Fibroblast of skin of right biceps (primary cell): ENCODE data around the gene SLC37A1.
"Not testable (repeated sequence)": the region's sequence is repeated elsewhere in the genome, so short reads cannot be mapped to it uniquely, and the experiment has no call there.

Experiments used
- DNase-seq: peaks from one replicate; pipeline ENCODE4 v3.0.0-alpha.2; 2013

The SLC37A1 gene

DNA sequence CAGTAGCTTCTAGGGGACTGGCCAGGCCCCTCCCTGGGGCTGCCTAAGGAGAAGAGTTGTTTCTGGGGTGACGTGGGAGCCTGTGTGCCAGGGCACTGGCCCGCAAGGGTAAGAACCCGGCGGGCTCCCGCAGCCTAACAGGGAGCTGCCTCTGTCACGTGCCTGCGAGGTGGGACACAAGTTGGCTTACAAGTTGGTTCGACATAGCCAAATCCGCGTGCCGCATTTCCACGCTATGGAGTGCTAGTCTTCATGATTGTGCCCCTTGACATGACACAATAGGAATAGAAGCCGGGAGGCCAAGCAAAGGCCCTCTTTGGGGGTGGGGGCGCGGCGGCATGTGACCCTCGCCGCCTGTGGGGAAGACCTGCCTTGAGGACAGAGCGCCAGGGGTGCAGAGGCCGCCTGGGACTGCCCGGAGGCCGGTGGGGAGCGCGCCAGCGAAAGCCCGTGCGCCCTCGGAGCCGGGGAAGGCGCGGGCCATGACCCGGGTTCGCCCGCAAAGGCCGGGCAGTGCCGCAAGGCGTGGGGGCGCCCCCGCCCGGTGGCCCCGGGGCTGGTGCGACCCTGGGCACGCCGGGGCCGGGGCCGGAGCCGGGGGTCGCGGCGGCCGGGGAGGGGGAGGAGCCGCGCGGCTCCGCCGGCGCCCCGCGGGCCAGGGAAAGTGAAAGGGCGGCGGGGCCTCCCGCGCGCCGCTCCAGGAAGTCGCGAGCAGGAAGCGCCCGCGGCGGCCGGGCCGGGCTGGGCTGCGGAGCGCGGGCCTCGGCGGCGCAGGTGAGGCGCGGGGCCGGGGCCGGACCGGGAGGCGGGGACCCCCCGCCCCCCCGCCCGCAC is at the start of gene SLC37A1:
Gene SLC37A1 (plus strand): TSS at position 702 of the 834 bp plus-strand sequence. CDS start 4,603 bp downstream, outside the sequence.
- DNase-seq: no peak

DNA sequence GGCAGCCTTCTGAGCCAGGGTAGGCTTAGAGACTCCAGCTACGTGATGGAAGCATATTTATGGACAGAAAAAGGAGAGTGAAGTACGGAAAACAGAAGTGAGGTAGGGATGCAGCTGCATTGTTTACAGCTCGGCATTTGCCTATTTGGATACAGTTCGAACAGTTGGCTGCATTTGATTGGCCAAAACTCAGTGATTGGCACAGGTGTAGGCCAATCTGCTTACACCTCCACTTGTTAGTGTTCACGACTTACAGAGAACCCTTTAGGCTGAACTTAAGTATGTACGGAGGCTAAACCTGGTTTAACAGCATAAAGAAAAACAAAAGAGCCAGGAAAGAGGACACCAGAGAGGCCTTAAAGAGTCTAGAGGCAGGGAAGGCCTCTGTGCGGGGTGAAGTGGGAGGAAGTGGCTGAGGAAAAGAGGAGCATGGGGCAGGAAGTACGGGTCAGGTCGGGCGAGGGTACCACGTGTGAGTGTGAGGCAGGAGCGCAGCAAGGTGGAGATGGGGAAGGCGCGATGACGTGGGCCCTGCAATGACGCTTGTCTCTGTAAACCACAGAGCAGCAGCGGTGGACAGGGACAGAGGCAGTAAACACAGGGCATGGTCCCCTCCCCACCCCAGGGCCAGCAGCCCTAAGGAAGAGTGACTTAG is 49.7 kb upstream of the SLC37A1 start:
- peak; percentile 53 for DNase-seq

DNA sequence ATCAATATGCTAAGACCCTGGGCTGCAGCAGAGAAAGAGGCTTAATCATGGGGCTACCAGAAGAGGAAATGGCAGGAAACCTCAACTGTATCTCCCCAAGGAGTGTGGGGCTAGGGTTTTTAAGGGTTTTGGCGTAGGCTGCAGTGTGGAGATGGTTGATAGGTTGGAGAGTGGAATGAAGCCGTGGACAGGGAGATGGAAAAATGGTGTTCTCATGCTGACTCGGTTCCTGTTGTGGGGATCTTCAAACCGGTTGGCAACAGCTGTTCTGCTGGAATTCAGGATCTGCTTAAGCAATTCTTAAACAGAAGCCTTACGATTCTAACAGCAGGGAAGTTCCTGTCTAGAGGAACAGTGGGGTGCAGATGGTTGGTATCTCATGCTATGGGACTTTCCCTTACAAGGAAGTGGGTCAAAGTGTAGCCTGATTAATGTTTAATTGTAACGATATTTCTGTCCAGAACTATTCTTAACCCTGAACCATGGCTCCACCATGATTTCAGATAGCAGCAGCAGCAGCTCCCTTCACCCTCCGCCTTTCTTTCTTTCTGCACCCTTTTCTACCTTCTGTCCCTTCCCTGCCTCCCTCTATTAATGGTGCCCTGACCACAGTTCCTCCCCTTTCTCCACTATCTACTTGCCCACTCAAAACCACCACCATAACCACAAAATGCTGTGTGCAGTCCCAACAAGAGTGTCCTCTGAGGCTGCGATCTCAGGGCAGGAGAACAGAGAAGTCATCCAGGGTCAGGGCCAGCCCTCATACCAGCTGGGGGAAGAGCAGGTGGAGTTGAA is 48.4 kb upstream of the SLC37A1 start:
- no peak for DNase-seq

DNA sequence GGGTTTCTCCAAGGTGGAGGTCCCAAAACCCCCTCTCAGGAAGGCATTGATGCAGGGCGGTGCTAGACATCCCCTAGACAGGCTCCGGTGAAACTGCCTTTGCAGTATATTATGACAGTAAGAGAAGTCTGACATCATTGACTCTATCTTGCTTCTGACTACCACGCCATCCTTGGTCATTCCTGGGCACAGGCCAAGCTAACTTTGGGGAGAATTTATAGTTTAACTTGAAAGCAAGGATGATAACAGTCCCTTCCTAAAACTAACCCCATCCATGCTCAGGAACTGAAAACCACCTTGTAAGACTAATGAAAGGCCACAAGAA is 47.9 kb upstream of the SLC37A1 start:
- no peak for DNase-seq

DNA sequence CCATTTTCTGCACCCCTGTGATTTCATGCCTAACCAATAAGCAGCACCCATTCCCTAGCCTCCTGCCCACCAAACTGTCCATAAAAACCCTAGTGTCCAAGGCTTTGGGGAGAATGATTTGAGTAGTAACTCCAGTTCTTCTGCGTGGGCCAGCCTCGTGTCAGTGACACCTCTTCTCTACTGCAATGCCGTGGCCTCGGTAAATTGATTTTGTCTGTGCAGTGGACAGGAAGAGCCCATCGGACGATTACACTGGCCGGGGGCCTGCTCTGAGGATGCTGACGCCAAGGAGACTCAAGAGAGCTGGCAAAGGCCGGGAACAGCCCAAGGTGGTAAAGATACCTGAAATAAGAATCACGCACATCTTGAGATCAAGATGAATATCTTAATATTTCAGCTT is 47.0 kb upstream of the SLC37A1 start:
- no peak for DNase-seq

DNA sequence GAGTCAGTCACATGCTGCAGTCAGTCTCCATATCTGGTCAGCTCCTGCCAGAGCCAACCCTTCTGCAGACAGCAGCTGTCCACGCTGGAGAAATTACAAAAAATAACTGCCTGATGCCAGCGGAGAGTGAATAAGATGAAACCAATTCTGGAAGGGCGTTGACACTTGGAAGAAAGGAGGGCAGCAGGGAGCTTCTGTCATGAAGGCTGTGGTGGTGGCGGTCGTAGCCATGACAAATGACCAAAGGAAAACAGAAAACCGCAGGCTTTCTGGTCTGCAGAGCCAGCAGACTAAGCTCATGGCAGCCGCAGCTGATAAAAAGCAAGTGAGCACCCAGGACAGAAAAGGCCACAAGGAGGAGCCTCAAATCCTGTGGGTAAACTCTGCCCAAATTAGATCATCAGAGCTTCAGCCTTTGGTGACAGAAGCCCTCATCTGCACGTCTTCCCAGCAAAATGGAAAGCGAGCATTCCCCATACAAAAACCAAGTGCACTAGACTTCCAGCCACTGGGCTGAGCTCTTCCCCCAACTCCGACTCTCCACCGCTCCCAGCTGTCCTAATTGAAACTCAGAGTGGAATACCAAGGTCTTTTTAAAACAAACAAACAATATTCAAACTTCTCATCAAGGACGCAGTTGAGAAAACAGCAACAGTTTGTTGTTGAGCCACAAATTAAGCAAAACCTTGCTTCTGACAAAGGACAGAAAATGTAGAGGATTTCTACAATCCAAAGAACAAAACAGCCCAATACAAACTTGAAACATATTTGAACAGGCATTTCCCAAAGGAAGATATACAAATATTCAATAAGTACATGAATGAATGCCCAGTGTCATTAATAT is 46.3 kb upstream of the SLC37A1 start:
- peak; percentile 2 for DNase-seq

DNA sequence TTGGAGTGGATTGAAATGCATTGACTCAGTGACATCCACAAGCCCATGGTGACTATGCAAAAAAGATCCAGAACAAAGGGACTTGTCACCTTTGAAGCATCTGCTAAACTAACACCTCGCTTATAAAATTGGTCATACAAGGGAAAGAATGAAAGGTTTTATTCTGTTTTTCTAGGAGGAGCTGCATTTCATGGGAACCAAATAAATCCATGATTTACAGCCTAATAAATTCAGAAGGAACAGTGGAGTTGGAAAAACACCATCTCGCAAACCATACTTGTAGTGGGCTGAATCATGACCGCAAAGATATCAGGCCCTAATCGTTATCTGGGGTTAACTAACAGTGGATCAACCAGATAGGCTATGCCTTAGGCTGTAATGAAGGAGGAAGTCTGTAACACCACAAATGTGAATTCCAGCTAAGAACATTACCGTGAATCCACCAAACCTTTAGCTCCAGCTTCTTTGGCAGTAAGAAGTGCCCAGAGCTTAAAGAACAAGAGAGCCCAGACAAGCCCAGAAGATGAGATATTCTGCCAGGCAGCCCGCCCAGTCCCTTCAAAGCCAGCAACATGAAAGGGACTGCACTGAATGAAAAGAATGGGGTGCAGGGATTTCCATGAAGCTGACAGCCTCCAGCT is 45.0 kb upstream of the SLC37A1 start:
- DNase-seq: no peak

DNA sequence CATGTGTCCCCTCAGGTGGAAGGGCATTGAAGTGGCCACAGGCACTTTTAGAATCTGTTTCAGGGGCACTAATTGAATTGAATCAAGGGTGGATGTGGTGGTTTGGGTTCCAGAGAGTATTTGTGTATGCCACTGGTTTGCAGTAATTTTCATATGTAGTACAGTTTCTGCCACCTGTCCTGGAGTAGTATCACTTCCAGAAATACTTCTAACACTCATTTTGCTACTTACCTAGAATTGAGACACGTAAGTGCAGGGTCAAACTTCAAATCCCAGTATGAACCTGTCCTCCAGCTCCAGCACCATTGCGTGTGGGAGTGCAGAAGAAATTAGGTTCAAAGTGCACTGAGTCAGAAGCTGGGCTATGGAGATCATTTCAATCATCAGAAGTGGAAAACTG is 44.4 kb upstream of the SLC37A1 start:
- DNase-seq: no peak

DNA sequence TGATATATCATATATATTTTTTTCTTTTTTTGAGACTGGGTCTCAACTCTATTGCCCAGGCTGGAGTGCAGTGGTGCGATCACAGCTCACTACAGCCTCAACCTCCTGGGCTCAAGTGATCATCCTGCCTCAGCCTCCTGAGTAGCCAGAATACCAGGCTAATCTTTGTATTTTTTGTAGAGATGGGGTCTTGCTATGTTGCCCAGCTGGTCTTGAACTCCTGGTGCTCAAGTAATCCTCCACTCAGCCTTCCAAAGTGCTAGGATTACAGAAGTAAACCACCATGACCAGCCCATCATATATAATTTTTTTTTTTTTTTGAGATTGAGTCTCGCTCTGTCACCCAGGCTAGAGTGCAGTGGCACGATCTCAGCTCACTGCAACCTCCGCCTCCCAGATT is 43.9 kb upstream of the SLC37A1 start:
- DNase-seq: not testable (repeated sequence)

DNA sequence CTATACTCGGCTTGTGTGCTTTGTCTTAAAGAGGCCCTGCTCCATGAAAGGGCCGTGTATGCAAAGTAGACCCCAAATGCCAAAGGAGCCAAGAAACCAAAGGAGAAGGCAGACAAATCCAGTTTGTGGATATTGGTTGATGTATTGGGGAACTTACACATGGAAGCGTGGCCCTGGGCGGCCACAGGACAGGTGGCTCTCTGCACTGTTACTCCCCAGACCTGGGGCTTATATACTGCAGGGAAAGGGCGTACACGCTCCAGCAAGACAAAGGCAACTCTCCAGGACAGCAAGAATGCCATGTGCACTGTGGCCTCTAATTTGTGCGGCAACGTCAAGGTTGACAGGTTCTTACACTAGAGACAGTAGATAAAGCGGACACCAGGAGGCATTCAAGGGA is 42.4 kb upstream of the SLC37A1 start:
- DNase-seq: no peak

DNA sequence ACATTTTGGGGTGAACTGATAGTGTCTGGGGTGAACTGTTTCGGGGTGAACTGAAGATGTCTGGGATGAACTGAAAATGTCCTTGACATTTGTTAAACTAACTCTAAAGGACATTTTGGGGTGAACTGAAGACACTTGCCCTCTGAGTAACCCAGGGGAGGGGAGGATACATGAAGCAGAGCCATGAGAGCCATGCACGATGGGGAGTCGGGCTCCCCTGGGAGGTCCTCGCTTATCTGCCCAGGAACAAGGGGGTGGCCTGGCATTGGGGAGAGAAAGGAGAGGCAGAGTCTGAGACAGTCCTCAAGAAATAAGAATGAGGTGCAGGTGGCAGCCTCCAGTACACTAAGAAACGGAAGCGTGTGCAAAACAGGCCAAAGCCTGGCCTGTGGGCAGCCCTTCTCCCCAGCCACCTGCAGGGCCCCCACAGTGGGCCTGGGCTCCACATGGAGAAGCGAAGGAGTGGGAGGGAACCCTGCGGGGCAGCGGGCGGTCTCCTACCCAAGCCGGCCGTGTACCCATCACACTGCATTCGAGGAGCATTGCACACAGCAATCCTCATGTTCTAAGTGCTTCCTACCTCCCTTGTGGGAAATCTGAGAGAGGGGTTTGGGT is 41.8 kb upstream of the SLC37A1 start:
- DNase-seq: no peak

DNA sequence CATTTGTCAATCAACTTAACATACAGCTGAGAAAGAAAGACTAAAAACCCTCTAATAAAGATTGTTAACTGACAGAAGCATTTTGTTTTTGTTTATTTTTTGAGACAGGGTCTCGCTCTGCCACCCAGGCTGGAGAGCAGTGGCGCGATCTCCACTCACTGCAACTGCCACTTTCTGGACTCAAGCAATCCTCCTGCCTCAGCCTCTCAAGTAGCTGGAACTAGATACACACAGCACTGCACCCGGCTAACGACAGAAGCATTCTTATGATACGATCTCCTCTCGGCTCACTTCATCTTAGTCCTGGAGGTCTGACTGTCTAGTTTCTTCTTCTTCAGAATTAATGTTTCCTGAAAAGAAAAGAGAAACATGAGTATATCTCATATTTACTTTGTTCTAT is 41.1 kb upstream of the SLC37A1 start:
- DNase-seq: no peak

DNA sequence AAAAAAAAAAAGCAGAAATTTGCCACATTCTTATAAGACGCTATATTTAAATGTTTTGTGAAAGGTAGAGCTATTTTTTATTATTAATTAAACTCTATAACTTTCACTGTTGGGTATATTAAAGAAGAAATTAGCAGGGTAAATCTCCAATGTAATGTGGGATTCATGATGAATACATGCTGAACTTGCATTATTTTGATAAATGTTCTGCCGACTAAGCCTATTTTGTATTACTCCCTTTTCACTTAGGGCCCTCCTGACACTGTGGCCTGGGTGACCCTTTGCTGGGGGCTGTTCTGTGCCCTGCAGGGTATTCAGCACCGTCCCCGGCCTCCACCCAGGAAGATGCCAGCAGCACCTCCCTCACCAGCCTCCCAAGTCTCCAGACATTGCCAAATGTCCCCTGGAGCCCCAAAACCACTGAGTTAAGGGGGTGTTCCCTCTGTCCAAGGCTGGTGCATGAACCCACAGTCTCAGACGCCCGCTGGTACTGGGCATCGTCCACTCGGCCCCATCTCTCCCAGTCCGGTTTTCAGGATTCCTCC is 40.1 kb upstream of the SLC37A1 start:
- DNase-seq: no peak

DNA sequence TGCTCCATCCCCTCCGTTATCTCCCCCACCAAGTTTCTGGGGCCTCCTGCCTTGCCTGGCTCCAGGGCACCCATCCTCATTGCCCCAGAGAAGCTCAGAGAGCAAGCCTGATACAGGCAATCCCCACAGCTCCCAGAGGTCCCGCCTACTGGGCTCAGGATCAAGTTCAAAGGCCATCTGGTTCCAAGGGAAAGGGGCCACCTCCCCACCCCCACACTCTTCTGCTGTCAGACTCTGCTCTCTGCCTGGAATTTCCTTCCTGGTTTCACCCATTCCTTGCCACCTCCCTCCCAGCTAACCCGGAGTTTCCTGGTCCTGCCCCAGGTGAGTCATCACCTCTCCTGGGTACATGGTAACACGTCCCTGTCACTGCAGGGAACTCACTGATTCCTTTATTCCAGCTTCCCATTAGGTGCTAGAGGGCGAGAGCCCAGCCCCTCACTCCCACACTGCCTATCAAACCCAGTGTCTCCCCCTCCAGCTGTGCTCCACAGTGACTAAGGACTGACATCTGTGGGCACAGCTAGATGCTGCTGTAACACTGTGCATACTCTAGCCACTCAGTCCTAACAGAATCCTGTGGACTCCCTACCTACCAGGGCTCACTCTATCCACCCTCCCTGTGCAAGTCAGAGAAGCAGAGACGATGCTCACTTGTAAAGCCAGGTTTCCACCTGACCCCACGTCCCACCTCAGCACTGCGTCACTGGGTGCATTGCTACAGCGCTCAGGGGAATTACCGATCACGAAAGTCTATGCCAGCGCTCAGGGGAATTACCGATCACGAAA is 39.4 kb upstream of the SLC37A1 start:
- peak; percentile 33 for DNase-seq

DNA sequence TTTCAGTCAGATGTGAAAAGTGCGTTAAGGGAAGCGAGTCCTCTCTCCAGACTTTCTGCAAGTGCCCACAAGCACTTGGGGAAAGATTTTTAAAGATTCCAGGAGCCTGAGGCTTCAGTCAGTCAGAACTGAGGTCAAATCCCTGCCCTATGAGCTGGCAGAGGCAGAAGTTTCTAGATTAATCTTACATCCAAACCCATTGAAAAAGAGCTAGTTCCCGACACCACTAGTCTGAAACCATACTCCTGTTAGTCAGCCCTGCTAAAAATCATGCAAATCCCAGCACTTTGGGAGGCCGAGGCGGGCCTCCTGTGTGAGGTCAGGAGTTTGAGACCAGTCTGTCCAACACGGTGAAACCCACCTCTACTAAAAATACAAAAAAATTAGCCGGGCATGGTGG is 38.6 kb upstream of the SLC37A1 start:
- DNase-seq: no peak

DNA sequence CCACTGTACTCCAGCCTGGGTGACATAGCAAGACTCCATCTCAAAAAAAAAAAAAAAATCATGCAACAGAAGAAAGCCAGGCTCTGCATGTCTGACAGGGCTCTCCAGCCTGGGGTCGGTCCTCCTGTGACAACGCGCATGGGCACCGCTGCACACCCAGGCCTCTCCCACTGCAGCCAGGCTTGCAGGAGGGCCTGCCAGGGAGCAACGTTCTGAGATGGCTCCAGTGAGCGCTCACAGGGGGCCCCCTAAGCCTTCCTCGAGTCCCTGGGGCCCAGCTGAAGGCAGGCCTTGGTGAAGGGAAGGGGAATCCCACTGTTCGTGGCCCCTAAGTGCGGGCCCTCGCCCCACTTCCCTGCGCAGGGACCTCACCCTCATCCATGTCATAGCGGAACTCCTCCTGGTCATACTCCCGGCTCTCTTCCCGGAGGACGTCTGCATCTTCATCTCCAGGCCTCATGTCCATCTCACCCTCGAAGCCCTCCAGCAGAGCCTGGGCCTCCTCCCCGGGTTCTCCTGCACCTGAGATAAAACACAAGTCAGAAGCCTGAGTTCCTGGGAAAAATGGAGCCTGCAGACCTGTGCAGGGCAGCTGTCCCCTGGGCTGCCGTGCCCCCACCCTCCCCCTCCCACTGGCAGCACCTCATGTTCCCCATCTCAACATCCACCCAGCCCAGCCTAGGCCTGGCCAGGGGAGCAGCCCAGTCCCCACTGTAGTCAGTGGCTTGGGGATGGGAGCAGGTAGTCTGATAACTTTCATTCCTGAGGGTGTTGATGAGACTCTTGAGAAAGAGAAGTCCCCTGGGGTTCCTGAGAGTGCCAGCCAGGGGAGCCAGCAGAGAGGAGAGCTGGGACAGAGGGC is 37.9 kb upstream of the SLC37A1 start:
- no peak for DNase-seq

DNA sequence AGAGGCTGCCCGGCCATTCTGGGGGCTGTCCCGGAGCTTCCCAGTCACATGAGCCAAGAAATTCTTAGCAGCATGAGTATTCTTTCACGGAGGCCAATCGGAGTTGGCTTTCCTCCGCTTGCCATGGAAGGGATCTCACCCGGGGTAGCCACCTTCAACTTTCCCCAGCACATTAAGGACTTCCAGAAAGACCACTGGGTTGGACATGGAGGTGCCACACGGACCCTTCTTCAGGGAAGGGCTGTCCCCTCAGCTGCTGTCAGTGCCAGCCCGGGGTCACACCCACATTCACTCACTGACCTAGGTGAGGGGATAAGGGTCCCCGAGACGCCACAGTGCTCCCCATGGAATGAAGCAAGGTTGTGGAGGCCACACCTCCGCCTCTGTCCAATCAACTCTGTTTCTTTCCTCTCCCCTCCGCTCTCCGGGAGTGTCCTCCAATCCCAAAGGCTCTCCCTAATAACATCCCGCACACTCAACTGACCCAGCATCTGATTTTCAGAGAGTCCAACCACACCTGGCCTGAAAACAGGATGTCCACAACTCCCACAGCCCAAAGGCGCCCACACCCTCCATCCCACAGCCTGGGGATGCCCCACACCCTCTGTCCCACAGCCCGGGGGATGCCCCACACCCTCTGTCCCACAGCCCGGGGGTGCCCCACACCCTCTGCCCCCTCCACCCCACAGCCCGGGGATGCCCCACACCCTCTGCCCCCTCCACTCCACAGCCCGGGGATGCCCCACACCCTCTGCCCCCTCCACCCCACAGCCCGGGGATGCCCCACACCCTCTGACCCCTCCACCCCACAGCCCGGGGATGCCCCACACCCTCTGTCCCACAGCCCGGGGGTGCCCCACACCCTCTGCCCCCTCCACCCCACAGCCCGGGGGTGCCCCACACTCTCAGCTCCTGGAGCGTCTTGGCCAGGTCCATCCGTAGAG is 37.0 kb upstream of the SLC37A1 start:
- no peak for DNase-seq

DNA sequence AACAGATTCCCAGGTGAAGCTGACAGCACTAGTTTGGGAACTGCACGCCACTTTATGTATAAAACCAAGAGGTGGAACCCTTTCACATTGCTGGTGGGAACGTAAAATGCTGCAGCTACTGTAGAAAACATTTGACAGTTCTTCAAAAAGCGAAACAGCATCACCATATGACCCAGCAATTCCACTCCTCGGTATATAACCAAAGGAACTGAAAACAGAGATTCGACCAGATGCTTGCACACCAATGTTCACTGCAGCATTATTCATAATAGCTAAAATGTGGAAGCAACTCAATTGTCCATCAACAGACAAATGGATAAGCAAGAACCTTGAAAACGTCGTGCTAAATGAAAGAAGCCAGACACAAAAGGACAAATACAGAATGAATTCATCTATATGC is 35.1 kb upstream of the SLC37A1 start:
- DNase-seq: no peak

DNA sequence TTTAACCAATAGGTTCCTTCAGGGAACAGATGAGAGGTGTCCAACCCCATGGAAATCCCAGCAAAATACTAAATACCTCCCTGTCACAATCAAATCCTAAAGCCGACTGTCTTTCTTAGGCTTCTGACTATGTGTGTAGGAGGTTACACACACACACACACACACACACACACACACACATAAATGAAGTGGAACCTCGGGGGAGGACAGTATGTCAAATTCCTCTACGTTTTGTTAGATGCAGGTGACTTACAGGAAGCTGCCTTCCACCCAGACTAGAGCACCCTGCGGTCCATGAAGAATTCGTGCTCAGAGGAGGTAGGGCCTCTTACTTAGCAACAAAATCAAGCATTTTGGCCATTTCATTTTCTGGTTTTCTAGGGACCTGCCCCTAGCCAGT is 34.1 kb upstream of the SLC37A1 start:
- no peak for DNase-seq
